Endodermal cell (in vitro differentiated cells): ENCODE results near the gene INSRR. TPM values are rescaled to one million over a fixed set of nuclear protein-coding genes. Genes with fewer than 3 reads are reported as not detected.

Experiments used
- DNase-seq: peaks from one replicate; pipeline ENCODE4 v3.0.0-alpha.2; 2017
- H3K27ac ChIP-seq: 2 replicates; pipeline ENCODE4 v1.5.1; 2013; ENCODE audit warnings: mild to moderate bottlenecking, low read depth, low read length, moderate library complexity
- H3K27me3 ChIP-seq: 2 replicates; pipeline ENCODE4 v1.6.1; 2013; ENCODE audit warnings: mild to moderate bottlenecking, low read length, moderate library complexity; ENCODE audit not compliant: insufficient read depth, control insufficient read depth, poor library complexity, severe bottlenecking
- H3K36me3 ChIP-seq: 2 replicates; pipeline ENCODE4 v1.7.0; 2013; ENCODE audit warnings: mild to moderate bottlenecking, low read length, moderate library complexity; ENCODE audit not compliant: control insufficient read depth, insufficient read depth
- H3K4me1 ChIP-seq: one replicate; pipeline ENCODE4 v1.7.0; 2013; ENCODE audit warnings: low read length; ENCODE audit not compliant: control insufficient read depth, insufficient read depth
- H3K4me3 ChIP-seq: 2 replicates; pipeline ENCODE4 v1.5.1; 2013; ENCODE audit warnings: mild to moderate bottlenecking, low read length, moderate library complexity
- H3K9ac ChIP-seq: 2 replicates; pipeline ENCODE4 v1.6.1; 2013; ENCODE audit warnings: mild to moderate bottlenecking, low read length, moderate library complexity; ENCODE audit not compliant: poor library complexity, severe bottlenecking; ENCODE audit errors: extremely low read depth
- H3K9me3 ChIP-seq: 2 replicates; pipeline ENCODE4 v1.6.1; 2013; ENCODE audit warnings: mild to moderate bottlenecking, low read length, moderate library complexity; ENCODE audit not compliant: control insufficient read depth
- H3K27ac Mint-ChIP-seq: 2 replicates; pipeline ENCODE4 v1.8.0; 2020; ENCODE audit warnings: mixed read lengths
- H3K27me3 Mint-ChIP-seq: 2 replicates; pipeline ENCODE4 v1.8.0; 2021; ENCODE audit warnings: mild to moderate bottlenecking, mixed read lengths; ENCODE audit not compliant: insufficient read depth
- H3K36me3 Mint-ChIP-seq: 2 replicates; pipeline ENCODE4 v1.8.0; 2020; ENCODE audit warnings: low read depth, mixed read lengths
- H3K4me1 Mint-ChIP-seq: 2 replicates; pipeline ENCODE4 v1.8.0; 2020; ENCODE audit warnings: mixed read lengths
- H3K4me3 Mint-ChIP-seq: 2 replicates; pipeline ENCODE4 v1.8.0; 2020; ENCODE audit warnings: mild to moderate bottlenecking, moderate library complexity, mixed read lengths
- H3K9me3 Mint-ChIP-seq: 2 replicates; pipeline ENCODE4 v1.8.0; 2020; ENCODE audit warnings: mild to moderate bottlenecking, mixed read lengths
- CTCF ChIP-seq: fragments of 200-600 bp; sonication (generic); conservative IDR thresholded peaks from 2 replicates; pipeline ENCODE4 v1.5.0; 2021; ENCODE audit warnings: antibody characterized with exemption, mild to moderate bottlenecking
- WGBS, 2 experiments: methylation state at CpG; one replicate each; pipeline versions ENCODE4 v1.1.5 to v1.1.7; 2013; ENCODE audit warnings: missing lambda C conversion rate in 2 of 2, mixed read lengths in 1 of 2; ENCODE audit not compliant: insufficient coverage in 1 of 2, insufficient read length in 1 of 2; 5-methylcytosine and 5-hydroxymethylcytosine counted together
- total RNA-seq, 2 donors: library from RNA; stranded (reverse); fragmentation: NEBNext Ultra II Directional in 1 of 2; extraction: Animal tissue kit (Norgen Biotek cat#: 25700) in 1 of 2; gene quantifications; 2 replicates in 1 of 2; 3 replicates in 1 of 2; pipeline ENCODE4 v1.2.1, GENCODE V29; 2021

The INSRR gene
- total RNA-seq, 2 donors from 2014 or later, result 0.07 to 0.09 TPM

GRCh38 chr1:156856282-156856785 is 2.6 kb downstream of the INSRR start:
- H3K27ac ChIP-seq, result no peak overlapping the region
- H3K4me3 Mint-ChIP-seq, result no peak overlapping the region
- no peak for DNase-seq
- peaks cover 18% of the 10 kb centered on the region for H3K4me1 Mint-ChIP-seq
- no peak overlapping the region for H3K4me3 ChIP-seq
- no peaks in the 10 kb centered on the region for H3K36me3 ChIP-seq
- H3K36me3 Mint-ChIP-seq, result no peaks in the 10 kb centered on the region
- H3K9ac ChIP-seq, result no peak overlapping the region
- H3K9me3 ChIP-seq, result no peaks in the 10 kb centered on the region
- 83 to 92% methylated on average over 2 to 3 of the region's 3 CpGs for WGBS, 2 experiments
- peaks cover 11% of the 10 kb centered on the region for H3K4me1 ChIP-seq
- H3K27me3 ChIP-seq, result peaks cover 90% of the 10 kb centered on the region
- no peak for TF ChIP-seq CTCF
- peaks cover 94% of the 10 kb centered on the region for H3K27me3 Mint-ChIP-seq
- no peak overlapping the region for H3K27ac Mint-ChIP-seq
- no peaks in the 10 kb centered on the region for H3K9me3 Mint-ChIP-seq

GRCh38 chr1:156854634-156855033 is 4.3 kb downstream of the INSRR start:
- H3K27me3 ChIP-seq, result peaks cover 88% of the 10 kb centered on the region
- H3K4me3 Mint-ChIP-seq, result no peak overlapping the region

GRCh38 chr1:156853761-156854160 is 5.2 kb downstream of the INSRR start:
- WGBS, 2 experiments, result 91 to 95% methylated on average over 19 of the region's 19 CpGs
- no peak overlapping the region for H3K27ac ChIP-seq
- H3K4me1 ChIP-seq, result peaks cover 7% of the 10 kb centered on the region
- Mint-ChIP-seq H3K9me3 (no peaks in the 10 kb centered on the region), H3K4me3 (no peak overlapping the region), H3K27ac (no peak overlapping the region), H3K4me1 (peaks cover 13% of the 10 kb centered on the region), H3K27me3 (peaks cover 97% of the 10 kb centered on the region), H3K36me3 (no peaks in the 10 kb centered on the region)
- TF ChIP-seq CTCF, result no peak
- H3K9me3 ChIP-seq, result no peaks in the 10 kb centered on the region
- H3K4me3 ChIP-seq, result no peak overlapping the region
- DNase-seq, result no peak
- no peaks in the 10 kb centered on the region for H3K36me3 ChIP-seq
- no peak overlapping the region for H3K9ac ChIP-seq
- H3K27me3 ChIP-seq, result peaks cover 88% of the 10 kb centered on the region

More at GRCh38 chr1:156854634-156855033, 4.3 kb downstream of the INSRR start:
- Histone ChIP-seq H3K4me3 (no peak overlapping the region), H3K27ac (no peak overlapping the region), H3K4me1 (peaks cover 8% of the 10 kb centered on the region), H3K9me3 (no peaks in the 10 kb centered on the region), H3K9ac (no peak overlapping the region), H3K36me3 (no peaks in the 10 kb centered on the region)
- Mint-ChIP-seq H3K27ac (no peak overlapping the region), H3K27me3 (peaks cover 95% of the 10 kb centered on the region), H3K36me3 (no peaks in the 10 kb centered on the region), H3K9me3 (no peaks in the 10 kb centered on the region), H3K4me1 (peaks cover 15% of the 10 kb centered on the region)
- WGBS, 2 experiments, result 58 to 65% methylated on average over 3 of the region's 3 CpGs
- no peak for DNase-seq
- TF ChIP-seq CTCF, result peak; percentile 47
